ENCODE measurements around the gene SPTY2D1.
"Not testable (repeated sequence)": the region's sequence is repeated elsewhere in the genome, so short reads cannot be mapped to it uniquely, and the experiment has no call there.

The SPTY2D1 gene, protein sequence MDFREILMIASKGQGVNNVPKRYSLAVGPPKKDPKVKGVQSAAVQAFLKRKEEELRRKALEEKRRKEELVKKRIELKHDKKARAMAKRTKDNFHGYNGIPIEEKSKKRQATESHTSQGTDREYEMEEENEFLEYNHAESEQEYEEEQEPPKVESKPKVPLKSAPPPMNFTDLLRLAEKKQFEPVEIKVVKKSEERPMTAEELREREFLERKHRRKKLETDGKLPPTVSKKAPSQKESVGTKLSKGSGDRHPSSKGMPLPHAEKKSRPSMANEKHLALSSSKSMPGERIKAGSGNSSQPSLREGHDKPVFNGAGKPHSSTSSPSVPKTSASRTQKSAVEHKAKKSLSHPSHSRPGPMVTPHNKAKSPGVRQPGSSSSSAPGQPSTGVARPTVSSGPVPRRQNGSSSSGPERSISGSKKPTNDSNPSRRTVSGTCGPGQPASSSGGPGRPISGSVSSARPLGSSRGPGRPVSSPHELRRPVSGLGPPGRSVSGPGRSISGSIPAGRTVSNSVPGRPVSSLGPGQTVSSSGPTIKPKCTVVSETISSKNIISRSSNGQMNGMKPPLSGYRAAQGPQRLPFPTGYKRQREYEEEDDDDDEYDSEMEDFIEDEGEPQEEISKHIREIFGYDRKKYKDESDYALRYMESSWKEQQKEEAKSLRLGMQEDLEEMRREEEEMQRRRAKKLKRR

DNA sequence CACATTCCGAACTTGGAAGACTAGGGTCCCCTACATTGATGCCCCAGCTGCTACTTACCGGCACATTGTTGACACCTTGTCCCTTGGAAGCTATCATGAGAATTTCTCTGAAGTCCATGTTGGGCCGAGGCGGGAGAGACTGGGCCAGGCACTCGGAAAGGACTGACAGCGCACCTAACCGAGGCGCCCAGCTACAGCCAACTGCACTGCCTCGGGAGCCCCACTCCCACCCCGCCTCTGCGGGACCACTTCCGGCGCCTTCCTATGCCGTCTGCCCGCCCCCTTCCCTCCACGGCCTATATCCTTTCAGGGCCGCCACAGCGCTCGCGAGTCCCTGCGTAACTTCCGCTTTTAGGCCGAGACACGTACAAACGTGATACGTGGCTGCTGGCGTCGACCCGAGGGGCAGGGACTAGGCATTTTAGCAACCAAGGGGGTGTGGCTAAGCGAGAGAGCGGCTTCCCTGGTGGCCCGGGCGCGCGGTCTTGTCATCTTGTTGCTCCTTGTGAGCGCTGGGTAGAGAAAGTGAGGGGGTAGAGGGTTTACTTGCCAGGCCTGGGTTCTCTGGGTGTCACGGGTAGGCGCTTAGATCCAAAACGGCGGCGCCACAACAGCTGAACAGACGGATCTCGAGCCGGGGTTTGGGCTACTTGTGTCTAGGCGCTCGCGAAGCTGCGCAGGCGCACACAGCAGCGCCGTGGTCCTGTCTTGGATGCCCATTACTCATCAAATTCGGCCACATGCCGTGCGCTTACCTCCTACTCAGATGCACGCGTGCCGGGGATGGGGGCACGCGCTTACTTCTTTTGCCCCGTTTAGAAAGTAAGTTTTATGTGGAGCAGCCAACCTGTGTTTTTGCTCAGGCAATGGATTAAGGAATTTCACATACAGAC lies at the start of gene SPTY2D1:
Gene SPTY2D1, minus strand, starts transcription at position 203 of the 893 bp plus-strand sequence. Its CDS starts 85 bp downstream, at position 118.
- DNase-seq = peak; percentile 100

DNA sequence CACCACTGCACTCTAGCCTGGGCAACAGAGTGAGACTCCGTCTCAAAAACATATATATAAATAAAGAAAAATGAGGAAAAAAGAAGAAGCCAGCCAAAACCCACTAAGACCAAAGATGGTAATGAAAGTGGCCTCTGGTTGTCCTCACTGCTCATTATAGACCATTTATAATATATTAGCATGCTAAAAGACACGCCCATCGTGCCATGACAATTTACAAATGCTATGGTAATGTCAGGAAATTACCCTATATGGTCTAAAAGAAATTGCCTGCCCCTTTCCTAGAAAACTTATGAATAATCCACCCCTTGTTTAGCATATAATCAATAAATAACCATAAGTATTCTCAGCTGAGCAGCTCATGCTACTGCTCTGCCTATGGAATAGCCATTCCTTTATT lies 48.3 kb upstream of the SPTY2D1 start:
- no peak for DNase-seq

DNA sequence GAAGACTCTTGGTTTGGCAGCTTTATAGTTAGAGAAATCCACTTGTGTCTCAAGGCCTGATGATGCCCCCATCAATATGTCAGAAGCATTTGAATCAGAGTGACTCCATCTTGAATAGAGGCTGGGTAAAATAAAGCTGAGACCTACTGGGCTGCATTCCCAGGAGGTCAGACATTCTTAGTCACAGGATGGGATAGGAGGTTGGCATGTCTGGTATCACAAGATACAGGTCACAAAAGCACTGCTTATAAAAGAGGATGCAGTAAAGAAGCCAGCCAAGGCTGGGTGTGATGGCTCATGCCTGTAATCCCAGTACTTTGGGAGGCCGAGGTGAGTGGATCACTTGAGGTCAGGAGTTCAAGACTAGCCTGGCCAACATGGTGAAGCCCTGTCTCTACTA lies 47.8 kb upstream of the SPTY2D1 start:
- not testable (repeated sequence) for DNase-seq

DNA sequence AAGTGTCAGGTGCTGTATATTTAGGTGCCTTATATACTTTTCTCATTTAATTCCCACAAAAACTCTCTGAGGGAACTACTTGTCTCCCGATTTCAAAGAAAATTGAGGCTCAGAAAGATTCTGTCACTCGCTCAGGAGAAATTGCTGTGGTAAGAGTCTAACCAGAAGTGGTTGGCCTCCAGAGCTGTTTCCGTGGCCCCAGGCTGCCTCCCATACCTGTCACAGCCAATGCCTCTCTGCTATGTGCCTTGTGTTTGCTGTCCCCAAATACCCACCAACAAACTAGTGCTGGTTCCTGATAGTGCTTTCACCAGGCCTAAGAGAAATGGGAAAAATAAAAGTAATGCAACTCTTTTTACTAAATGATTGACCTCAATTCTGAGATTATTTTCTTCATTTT lies 43.4 kb upstream of the SPTY2D1 start:
- DNase-seq = no peak

DNA sequence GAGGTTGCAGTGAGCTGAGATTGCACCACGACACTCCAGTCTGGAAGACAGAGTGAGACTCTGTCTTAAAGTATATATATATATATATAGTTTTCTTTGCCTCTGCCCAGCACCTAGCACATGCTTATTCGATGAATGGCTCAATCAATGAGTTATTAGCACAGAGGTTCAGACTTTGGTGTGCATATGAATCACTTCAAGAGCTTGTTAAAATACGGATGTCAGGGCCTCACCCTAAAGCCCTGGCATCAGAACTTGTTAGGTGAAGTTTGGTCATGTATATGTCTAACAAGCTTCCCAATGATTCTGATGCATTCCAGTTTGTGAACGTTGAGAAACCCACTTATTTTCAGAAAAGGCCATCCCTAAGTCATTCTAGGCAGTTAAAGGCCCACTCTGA lies 42.7 kb upstream of the SPTY2D1 start:
- DNase-seq = no peak

DNA sequence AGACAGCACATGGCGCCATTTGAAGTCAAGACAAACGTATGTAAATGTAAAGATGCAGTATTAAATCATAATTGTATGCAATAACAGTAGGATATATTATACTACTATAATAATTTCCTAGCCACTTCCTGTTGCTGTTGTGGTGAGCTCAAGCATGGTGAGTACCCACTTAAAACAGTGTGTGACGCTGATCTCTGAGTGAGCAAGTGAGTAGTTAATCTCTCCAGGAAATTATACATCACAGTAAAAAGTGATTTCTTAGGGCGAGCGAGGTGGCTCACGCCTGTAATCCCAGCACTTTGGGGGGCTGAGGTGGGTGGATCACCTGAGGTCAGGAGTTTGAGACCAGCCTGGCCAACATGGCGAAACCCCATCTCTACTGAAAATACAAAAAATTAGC lies 38.1 kb upstream of the SPTY2D1 start:
- peak; percentile 15 for DNase-seq

DNA sequence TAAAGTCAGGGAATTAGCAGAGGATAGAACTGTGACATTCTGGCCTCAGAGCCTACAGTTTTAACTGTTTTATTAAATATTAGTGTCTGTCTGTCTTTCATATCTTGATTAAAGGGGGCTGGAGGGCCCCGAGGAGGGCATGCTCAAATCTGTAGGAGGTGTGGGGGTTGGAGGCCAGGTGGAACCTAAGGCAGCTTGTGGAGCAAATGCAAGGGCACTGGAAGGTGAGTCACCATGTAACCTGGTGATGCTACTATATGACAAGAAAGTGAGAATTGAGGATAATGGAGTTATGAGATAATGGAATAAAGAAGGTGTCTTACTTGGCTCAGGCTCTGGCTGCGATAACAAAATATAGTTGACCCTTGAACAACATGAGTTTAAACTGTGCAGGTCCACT lies 37.1 kb upstream of the SPTY2D1 start:
- no peak for DNase-seq

DNA sequence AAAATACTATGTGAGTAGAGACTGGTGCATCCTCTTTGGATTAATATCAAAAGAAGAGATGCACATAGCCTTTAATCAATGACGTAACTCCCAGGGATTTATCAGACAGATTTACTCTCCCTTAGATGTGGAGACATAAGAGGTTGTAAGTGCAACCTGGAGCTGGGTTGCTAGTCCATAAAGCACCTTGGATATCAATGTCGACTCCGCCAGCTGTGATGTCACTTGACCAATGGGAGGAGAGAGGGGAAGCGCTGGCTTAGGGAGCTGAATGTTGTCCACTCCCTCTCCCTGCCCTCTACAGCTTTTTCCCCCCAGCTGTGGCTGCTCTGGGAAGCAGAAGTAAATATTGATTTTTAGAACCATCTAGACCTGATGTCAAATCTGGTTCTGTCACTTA lies 35.6 kb upstream of the SPTY2D1 start:
- no peak for DNase-seq

DNA sequence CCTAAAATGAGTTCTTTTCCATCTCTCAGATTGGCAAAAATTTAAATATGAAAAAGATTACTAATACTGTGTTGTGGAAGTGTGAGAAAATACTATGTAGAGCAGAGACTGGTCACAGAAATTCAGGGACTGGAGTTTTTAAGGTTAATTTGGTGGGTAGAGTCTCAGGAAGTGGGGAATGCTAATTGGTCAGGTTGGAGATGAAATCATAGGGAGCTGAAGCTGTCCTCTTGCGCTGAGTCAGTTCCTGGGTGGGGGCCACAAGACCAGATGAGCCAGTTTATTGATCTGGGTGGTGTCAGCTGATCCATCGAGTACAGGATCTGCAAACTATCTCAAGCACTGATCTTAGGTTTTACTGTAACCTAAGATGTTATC lies 35.1 kb upstream of the SPTY2D1 start:
- DNase-seq = peak; percentile 33

DNA sequence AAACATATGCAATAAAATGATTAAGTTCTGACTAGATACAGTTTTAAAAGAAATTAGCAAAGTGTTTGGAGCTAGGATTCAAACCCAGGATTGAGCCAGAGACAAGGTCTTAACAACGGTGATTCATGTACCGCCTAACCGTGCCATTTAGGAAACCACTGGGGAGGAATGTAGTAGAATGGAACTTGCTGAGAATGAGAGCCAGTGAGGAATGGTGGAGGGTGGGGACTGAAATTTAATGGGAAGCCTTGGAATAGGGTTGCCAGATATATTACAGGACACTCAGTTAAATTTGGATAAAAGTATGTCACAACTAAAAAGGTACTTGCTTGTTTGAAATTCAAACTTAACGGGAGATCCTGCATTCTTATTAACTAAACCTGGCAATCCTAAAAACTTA lies 34.0 kb upstream of the SPTY2D1 start:
- no peak for DNase-seq

DNA sequence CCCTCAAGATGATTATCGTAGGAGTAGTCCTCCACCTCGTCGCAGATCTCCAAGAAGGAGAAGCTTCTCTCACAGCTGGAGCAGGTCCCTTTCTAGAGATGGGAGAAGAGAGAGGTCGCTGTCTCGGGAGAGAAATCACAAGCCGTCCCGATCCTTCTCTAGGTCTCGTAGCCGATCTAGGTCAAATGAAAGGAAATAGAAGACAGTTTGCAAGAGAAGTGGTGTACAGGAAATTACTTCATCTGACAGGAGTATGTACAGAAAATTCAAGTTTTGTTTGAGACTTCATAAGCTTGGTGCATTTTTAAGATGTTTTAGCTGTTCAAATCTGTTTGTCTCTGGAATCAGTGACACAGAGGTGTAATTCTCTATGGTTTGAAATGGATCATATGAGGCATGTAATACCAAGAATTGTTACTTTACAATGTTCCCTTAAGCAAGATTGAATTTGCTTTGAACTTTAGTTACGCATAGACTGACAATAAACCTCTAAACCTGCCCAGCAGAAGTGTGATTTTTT lies 31.3 kb upstream of the SPTY2D1 start:
- DNase-seq = not testable (repeated sequence)

DNA sequence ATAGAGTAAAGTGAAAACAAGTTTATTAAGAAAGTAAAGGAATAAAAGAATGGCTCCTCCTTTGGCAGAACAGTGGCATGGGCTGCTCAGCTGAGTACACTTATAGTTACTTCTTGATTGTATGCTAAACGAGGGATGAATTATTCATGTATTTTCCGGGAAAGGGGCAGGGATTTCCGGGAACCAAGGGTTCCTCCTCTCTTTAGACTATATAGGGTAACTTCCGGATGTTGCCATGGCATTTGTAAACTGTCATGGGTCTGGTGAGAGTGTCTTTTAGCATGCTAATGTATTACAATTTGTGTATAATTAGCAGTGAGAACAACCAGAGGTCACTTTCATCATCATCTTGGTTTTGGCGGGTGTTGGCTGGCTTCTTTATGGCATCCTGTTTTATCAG lies 23.5 kb upstream of the SPTY2D1 start:
- no peak for DNase-seq

DNA sequence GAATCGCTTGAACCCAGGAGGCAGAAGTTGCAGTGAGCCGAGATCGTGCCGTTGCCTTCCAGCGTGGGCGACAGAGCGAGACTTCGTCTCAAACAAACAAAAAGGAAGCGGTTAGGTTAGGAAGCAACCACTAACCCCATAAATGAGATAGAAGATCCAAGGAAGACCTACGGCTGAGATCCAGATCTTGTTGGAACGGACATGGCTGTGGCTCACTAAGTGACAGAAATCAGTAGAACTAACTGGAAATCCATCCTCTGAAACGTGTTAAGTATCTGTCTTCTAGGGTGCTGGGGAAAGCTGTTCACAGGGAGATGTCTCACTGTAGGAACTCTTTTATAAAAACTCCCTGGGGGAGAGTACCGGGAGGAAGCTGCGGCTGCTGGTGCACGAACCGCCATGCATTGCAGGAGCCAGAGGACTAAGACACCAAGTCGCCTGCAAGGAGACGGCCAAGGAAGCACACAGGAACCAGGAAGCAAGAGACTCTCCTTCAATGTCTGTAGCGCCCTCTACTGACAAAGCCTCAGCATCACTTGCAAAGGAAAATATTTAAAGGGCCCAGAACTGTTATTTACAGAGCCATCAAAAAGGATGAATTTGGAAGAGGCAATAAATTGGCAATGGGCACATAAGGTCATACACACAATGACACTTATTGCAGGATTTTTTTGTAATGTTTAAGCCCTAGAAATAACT lies 16.9 kb upstream of the SPTY2D1 start:
- peak; percentile 67 for DNase-seq

DNA sequence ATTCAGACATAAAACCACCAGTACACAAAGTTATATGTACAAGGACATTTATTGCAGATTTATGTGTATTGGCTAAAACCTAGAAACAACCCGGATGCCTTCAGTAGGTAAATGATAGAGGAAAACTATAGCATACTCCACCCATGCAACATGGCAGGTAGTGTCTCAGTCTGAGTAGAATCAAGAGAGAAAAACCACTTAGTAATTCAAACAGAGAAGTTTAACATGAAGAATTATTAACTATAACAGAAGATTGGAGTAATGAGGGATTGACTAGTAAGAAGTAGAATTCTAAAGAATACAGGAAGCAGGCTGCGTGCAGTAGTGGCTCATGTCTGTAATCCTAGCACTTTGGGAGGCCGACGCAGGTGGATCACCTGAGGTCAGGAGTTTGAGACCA lies 16.2 kb upstream of the SPTY2D1 start:
- no peak for DNase-seq

DNA sequence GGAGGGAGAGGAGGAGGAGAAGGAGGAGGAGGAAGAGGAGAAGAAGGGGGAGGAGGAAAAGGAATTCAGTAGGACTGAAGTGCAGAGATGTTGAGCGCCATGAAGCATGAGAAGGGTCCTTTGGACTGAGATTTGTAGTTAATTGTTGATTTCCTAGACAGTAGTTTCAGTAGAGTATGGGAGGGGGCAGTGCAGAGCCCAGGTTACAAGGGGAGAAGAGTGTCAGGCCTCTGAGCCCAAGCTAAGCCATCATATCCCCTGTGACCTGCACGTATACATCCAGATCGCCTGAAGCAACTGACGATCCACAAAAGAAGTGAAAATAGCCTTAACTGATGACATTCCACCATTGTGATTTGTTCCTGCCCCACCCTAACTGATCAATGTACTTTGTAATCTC lies 8.9 kb upstream of the SPTY2D1 start:
- not testable (repeated sequence) for DNase-seq

DNA sequence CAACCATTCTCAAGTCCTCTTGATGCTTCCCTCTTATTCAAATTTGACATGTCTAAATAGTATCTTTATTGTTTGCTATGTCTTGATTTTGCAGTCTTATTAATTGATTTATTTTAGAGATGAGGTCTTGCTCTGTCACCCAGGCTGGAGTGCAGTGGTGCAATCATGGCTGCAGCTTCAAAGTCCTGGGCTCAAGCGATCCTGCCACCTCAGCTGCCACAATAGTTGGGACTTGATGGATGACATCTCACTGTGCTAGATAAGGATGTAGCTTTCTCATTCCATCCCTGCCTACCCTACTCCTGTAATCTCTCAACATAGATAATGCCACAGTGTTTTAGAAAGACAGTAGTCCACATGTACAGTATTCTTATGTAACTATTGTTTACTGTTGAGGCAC lies 7.5 kb upstream of the SPTY2D1 start:
- no peak for DNase-seq

DNA sequence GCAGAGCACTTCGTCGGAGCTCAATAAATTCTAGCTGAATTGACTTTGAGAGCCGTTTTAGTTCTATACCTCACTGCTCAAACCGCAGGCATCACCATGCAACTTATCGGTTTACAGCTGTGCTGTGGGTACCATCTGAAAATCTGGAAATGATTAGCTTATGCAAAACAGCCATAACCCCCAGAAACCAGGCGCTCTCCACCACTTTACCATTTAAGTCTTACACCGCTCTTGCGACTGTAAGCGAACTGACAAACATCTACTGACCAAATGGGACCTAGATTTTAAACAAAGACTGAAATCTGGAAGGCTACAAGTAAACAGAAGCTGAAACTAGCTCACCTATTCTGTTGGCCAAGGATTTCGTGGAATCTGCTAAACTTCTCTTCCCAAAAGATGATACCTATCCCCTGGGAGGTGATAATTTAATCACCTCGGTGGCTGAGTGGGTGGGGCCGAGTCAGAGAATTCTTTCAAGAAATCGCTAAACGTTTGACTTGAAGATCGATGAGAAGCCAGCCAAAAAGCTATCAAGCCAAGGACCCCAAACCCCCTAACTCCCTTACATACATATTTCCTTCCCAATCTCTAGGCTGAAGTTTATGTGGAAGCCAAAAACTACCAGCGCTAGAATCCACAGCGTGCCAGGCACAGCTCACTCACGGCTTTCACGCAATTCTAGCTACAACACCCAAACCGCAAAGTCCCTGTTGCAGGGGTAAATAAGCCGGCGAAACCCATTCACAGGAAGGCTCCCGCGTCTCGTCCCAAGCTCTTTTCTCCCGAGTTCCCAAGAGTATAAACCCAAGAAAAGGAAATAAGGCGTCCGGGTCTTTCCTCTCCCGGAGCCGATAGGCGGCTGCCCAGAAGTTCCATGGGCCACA lies 644 bp downstream of the SPTY2D1 start:
- no peak for DNase-seq

DNA sequence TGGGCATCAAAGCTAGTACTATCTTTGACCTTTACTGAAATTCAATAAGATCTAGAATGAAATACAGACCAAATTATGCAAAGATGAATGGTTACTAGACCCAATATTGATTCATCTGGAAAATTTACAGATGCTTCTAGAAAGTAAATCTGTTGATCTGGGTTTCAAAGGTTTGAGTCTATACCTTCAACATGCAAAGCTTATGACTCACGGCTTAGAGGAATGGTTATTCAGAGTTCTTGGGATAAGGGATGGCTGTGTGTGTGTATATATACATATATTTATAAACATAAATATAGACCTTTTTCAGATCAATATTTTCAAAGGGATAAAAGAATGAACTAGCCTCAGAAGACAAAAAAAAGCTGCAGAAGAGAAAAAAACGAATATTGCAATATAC lies 1.3 kb downstream of the SPTY2D1 start:
- DNase-seq = no peak

DNA sequence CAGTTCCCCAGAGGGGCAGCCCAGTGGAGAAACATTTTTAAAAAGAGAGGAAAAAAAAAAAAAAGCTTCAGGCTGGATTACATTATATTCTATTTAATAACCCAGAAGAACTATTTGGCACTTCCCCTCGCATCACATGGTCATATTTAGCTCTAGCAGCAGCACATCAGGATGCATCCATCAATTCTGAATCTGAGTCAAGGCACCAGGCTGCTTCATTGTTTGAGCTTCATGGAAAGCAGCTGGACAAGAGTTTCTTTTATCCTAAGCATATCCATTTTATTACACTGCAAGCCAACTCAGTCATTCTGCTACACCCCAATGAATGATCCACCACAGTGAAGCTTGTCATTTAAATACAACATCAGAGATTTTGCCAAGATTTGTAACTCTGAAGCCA lies 10.0 kb downstream of the SPTY2D1 start:
- DNase-seq = no peak

DNA sequence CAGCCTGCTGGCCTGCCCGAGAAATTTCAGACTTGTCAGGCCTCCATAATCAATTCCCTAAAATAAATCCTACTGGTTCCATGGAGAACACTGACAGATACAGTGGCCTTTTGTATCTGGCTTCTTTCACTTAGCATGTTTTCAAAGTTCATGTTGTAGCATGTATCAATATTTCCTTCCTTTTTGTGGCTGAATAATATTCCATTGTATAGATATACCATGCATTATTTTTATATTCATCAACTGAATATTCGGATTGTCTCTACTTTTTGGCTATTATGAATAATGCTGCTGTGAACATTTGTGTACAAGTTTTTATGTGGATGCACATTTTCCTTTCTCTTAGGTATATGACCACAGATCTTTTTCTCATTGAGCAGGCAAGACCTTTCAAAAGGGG lies 10.4 kb downstream of the SPTY2D1 start:
- DNase-seq = no peak

DNA sequence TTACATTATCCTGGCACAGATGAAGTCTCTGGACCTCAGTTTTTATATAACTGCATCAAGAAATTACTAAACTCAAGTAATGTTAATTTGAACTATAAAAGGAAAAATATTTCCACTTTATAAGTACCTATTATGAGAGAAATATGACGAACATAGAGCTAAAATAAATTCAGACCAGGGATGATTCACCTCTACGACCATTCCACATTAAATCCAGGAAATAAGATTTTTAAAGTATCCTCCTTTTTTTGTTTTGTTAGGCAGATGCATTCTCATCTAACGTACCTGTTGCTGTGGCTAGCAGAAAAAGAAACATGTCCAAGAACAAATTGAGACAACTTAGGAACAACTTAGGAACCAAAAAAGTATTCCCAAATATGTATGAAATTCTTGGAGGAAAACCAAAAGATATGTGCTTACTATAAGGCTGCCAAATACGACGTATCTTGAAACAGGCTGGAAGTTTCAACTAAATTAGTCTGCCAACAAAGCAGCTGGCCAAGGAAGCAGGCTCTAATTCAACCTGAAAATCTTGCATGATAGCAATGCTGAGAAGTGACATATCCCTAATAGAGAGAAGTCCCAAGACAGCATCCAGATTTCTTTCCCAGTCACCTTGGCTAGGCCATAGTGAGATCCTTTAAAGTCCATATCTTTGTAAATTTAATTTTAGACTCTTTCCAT lies 15.7 kb downstream of the SPTY2D1 start:
- no peak for DNase-seq

Data from inflammatory macrophage treated with lipopolysaccharide for 4 hours (primary cell).